Right forelimb (tissue), 1 donor: ENCODE data around the gene ZNF418.
"Not testable (repeated sequence)": the region's sequence is repeated elsewhere in the genome, so short reads cannot be mapped to it uniquely, and the experiment has no call there.

Source experiments
- DNase-seq: peaks from one replicate; pipeline ENCODE4 v3.0.0-alpha.2; 2018

The ZNF418 gene

DNA sequence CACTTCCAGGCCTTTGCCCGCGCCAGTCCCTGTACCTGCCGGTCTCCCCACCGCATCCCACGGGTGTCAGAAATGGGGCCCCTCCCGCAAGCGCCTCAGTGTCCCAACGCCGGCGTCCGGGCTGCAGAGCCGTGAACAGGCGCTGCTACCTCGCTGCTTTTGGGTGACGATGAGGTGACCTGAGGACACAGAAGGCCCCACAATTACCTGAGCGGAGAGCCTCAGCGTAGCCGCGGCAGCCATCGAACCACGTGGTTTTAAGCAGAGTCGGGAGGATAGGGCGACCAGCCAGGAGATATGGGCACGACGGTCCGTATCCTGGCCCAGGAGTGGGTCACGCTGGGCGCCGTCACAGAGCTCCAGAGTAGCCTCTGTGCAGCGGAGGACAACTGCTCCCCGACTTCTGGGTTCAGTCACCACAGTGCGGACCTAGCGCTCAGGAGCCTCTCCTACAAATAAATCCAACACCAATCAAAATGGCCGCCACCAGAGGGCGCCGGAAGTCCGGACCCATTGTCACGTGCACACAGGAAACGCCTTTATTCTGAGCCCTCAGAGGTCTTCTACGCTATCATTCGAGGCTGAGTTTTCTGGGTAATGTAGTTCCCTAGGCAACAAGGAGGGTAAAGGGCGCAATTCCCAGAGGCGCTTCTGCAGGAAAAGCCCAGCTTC is 46.5 kb downstream of the ZNF418 start, which contains the start of gene ZNF814:
ZNF814 (minus strand) TSS at position 478 of the 672 bp plus-strand sequence; CDS start at position 243, 235 bp downstream.
- DNase-seq, result peak; percentile 90

DNA sequence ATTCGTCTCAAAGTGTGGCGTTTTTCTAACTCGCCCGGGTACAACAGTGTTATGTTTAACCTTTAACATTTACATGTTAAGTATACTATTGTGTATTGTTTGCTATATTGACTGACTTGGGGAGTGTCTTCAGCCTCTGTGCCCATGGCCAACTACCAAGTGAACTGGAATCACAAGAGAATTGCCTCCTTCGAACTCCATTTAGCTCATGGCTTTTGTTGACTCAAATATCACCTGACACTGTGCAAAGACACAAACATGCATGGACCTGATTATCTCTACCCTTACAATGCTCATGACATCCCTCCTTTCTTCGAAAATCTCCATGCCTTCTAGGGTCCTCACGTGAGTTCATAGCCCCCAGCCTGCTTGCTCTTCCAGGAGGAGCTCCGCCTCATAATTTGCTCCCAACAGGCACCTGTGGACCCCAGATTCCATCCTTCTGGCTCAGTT is 47.1 kb downstream of the ZNF418 start:
- no peak for DNase-seq

DNA sequence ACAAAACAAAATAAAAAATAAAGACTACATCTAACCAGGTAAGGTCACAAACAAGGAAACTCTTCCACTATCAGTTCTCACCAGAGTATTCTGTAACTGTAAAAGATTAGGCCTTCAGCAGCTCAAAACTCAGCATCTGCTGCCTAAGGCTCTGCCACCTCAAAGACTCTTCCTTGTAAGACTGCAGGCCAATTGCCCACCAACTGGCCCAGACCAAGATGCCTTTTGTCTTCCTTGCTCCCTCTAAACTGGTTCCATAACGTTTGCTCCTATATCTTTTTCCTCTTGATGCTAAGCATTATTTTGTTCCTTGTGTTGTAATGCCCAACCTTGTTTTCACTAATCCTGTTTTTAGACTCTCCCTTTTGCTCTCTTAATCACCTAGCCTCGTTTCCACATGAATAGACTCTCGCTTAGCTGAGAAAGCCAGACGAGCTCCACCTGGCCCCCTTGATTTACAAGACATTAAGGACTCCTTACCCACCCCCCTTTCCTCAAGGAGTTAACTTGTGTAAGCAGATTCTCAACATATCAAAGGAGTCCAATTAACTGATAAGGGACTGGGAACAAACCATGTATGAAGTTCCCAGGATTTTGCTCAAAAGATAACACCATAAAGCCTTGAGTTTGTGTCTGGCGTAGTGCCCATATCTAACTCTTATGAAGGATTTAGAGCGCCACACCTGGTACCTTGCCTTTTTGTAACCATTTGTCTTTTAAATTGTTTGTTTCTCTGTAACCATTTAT is 47.8 kb downstream of the ZNF418 start:
- DNase-seq, result no peak

DNA sequence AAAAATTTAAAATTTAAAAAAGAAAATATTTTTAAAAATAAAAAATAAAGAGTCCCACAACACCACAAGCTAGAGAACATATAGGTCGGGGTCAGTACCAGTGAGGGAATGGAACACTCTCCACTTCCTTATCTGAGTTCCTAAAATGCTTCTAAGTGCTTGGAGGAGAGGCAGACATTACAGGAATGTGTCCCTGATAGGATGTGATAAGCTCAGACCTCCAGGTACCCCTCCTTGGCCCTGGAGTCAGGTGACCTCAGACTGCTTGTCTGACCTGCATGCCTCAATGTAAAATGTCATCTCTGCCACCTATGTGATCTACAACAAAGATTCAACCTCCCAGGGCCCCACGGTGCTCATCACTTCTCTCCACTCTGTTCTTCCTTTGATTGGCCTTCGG is 49.2 kb downstream of the ZNF418 start:
- DNase-seq, result no peak

DNA sequence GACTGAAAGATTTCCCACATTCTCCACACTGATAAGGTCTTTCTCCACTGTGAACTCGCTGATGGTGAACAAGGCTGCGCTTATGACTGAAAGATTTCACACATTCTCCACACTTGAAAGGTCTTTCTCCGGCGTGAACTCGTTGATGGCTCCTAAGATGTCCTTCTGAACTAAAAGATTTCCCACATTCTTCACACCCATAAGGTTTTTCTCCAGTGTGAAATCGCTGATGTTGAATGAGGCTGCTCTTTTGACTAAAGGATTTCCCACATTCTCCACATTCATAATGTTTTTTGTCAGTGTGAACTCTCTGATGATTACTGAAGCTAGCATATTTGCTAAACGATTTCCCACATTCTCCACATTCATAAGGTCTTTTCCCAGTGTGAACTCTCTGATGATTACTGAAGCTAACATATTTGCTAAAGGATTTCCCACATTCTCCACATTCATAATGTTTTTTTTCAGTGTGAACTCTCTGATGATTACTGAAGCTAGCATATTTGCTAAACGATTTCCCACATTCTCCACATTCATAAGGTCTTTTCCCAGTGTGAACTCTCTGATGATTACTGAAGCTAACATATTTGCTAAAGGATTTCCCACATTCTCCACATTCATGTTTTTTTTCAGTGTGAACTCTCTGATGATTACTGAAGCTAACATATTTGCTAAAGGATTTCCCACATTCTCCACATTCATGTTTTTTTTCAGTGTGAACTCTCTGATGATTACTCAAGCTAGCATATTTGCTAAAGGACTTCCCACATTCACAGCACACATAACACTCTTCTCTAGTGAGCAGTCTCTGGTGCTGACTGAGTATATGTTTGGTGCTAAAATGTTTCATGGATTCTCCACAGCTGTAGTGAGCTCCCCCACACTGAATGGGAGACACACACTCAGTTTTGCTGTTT is 61.1 kb downstream of the ZNF418 start:
- DNase-seq, result not testable (repeated sequence)

DNA sequence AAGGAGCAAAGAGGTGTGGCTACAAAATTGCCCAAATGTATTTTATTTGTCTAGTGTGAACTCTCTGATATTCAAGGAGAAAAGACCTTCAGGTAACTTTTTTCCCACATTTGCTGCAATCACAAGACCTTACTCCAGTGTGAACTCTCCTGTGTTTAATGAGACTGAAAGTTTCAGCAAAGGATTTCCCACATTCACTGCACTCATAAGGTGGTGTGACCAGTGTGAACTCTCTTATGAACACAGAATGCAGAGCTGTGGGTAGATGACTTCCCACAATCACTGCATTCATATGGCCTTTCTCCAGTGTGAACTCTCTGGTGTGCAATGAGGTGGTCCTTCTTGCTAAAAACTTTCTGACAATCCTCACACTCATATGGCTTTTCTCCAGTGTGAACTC is 62.8 kb downstream of the ZNF418 start:
- DNase-seq, result no peak
